GM18858 (cell line): ENCODE results near the gene VARS2.
"Not testable (repeated sequence)": the region's sequence is repeated elsewhere in the genome, so short reads cannot be mapped to it uniquely, and the experiment has no call there.

Experiments
- ATAC-seq: cut with Tn5 transposase; IDR thresholded peaks from one replicate; pipeline ENCODE4 v1.9.1; 2021; ENCODE audit not compliant: unreplicated experiment

The VARS2 gene

GRCh38 chr6:30914076-30914853, at the start of gene VARS2:
TSS of gene VARS2 (plus strand) at chr6:30914238. CDS start at chr6:30914837, 599 bp downstream.
- ATAC-seq: peak; percentile 72

- ATAC-seq: no peak
These were observed 49.7 kb upstream of the VARS2 start for GRCh38 chr6:30864325-30864724.

- not testable (repeated sequence) for ATAC-seq
These were observed 44.7 kb upstream of the VARS2 start for GRCh38 chr6:30869241-30869749.

- no peak for ATAC-seq
These were observed 43.5 kb upstream of the VARS2 start for GRCh38 chr6:30870546-30870945.

- ATAC-seq: no peak
These were observed 42.4 kb upstream of the VARS2 start for GRCh38 chr6:30871592-30872183.

GRCh38 chr6:30873137-30873640, 40.8 kb upstream of the VARS2 start:
- ATAC-seq: no peak

GRCh38 chr6:30873795-30874194, 40.2 kb upstream of the VARS2 start:
- not testable (repeated sequence) for ATAC-seq

GRCh38 chr6:30875244-30876038, 38.6 kb upstream of the VARS2 start:
- ATAC-seq: no peak

- ATAC-seq: no peak
These were observed 37.9 kb upstream of the VARS2 start for GRCh38 chr6:30876039-30876730.

GRCh38 chr6:30877419-30878262, 36.4 kb upstream of the VARS2 start:
- no peak for ATAC-seq

GRCh38 chr6:30879684-30880427, 34.2 kb upstream of the VARS2 start:
- no peak for ATAC-seq

- no peak for ATAC-seq
These were observed 33.3 kb upstream of the VARS2 start for GRCh38 chr6:30880698-30881252.

GRCh38 chr6:30881392-30882203, 32.4 kb upstream of the VARS2 start:
- no peak for ATAC-seq

GRCh38 chr6:30882204-30882758, 31.8 kb upstream of the VARS2 start:
- no peak for ATAC-seq

GRCh38 chr6:30882759-30883684, 31.0 kb upstream of the VARS2 start:
- no peak for ATAC-seq

- no peak for ATAC-seq
These were observed 30.1 kb upstream of the VARS2 start, which contains the start of gene DDR1 for GRCh38 chr6:30883685-30884520. TSS of gene DDR1 (plus strand) at chr6:30884519. CDS start at chr6:30888730, 4,211 bp downstream.
